Testis (tissue), 3 donors: ENCODE measurements around the gene DGUOK. TPM values are rescaled to one million over a fixed set of nuclear protein-coding genes. Genes with fewer than 3 reads are reported as not detected.

Experiments
- DNase-seq: peaks from one replicate; pipeline ENCODE4 v3.0.0-alpha.2; 2019
- H3K27ac ChIP-seq, 2 donors: fragments of 200-600 bp; sonication (generic); one replicate each; pipeline ENCODE4 v1.5.1; 2019
- H3K27me3 ChIP-seq: fragments of 200-600 bp; sonication (generic); one replicate; pipeline ENCODE4 v1.5.1; 2019
- H3K36me3 ChIP-seq: fragments of 200-600 bp; sonication (generic); one replicate; pipeline ENCODE4 v1.5.1; 2017; ENCODE audit warnings: low read depth; ENCODE audit errors: missing control alignments
- H3K4me1 ChIP-seq: fragments of 200-600 bp; sonication (generic); one replicate; pipeline ENCODE4 v1.5.1; 2019
- H3K4me3 ChIP-seq, 2 donors: fragments of 200-600 bp; sonication (generic); one replicate each; pipeline ENCODE4 v1.5.1; 2017 to 2019
- H3K9me3 ChIP-seq: fragments of 200-600 bp; sonication (generic); one replicate; pipeline ENCODE4 v1.5.1; 2017
- CTCF ChIP-seq, 3 experiments: fragments of 450-650 bp in 2 of 3; fragments of 200-600 bp in 1 of 3; sonication (generic) in 1 of 3; IDR thresholded peaks; one replicate each; pipeline ENCODE4 v1.5.1; 2016 to 2019; ENCODE audit warnings: antibody characterized with exemption in 3 of 3, mild to moderate bottlenecking in 2 of 3, moderate library complexity in 1 of 3
- POLR2A ChIP-seq: fragments of 450-650 bp; IDR thresholded peaks from one replicate; pipeline ENCODE4 v1.6.1; 2017; ENCODE audit warnings: antibody characterized with exemption, mild to moderate bottlenecking, moderate library complexity
- WGBS, 2 donors: methylation state at CpG; one replicate each; pipeline ENCODE4 v1.1.5; 2018; 5-methylcytosine and 5-hydroxymethylcytosine counted together
- intact Hi-C: fragments of 100-400 bp; cut with DNase I; formaldehyde crosslinking; loops from one replicate; pipeline ENCODE4 v1.15.1; 2023; ENCODE audit warnings: low total_unique reads
- polyA plus RNA-seq: library from polyadenylated mRNA; stranded (reverse); fragments of 350-450 nt; fragmentation: Illumina TruSeq; extraction: RNeasy Lipid Tissue Mini Kit (QIAGEN cat#74804); gene quantifications from one replicate; pipeline ENCODE4 v1.2.3, GENCODE V29; 2014; ENCODE audit warnings: low read depth, low replicate concordance; ENCODE audit not compliant: insufficient read depth
- total RNA-seq, 2 donors: library from RNA; depleted of rRNA; stranded (reverse); fragments of >200 nt; gene quantifications; one replicate each; pipeline ENCODE4 v1.2.3, GENCODE V29; 2016

The DGUOK gene
- total and polyA plus RNA-seq, 3 donors from 2014 or later: 87.7 to 93.9 (median 91.0) TPM

- Histone ChIP-seq H3K9me3 (no peaks in the 10 kb centered on the region), H3K27ac (no peak overlapping the region), H3K4me1 (no peaks in the 10 kb centered on the region), H3K4me3 (no peak overlapping the region), H3K27me3 (no peaks in the 10 kb centered on the region), H3K36me3 (no peaks in the 10 kb centered on the region)
- WGBS, 2 donors: 79 to 83% methylated on average over 6 of the region's 6 CpGs
- intact Hi-C loops: no loop called here
- TF ChIP-seq POLR2A: no peak
- TF ChIP-seq CTCF (IDR thresholded peaks at IDR 0.05): no peak
- DNase-seq: no peak
Measured at GRCh38 chr2:73894877-73895276, 31.8 kb upstream of the DGUOK start.

- H3K9me3 ChIP-seq: no peaks in the 10 kb centered on the region
- no peak for DNase-seq
- intact Hi-C loops: no loop called here
- H3K27me3 ChIP-seq: no peaks in the 10 kb centered on the region
- H3K27ac ChIP-seq: no peak overlapping the region
- 81 to 83% methylated on average over 9 of the region's 9 CpGs for whole genome bisulfite sequencing, 2 donors
- no peak for TF ChIP-seq CTCF (IDR thresholded peaks at IDR 0.05)
- no peaks in the 10 kb centered on the region for H3K4me1 ChIP-seq
- H3K36me3 ChIP-seq: no peaks in the 10 kb centered on the region
- no peak overlapping the region for H3K4me3 ChIP-seq
Measured at GRCh38 chr2:73895473-73895872, 31.2 kb upstream of the DGUOK start.

GRCh38 chr2:73896362-73897239 lies 30.1 kb upstream of the DGUOK start:
- DNase-seq: no peak
- no peaks in the 10 kb centered on the region for H3K4me1 ChIP-seq
- no peak for TF ChIP-seq POLR2A
- TF ChIP-seq CTCF (IDR thresholded peaks at IDR 0.05): no peak
- H3K36me3 ChIP-seq: no peaks in the 10 kb centered on the region
- no peaks in the 10 kb centered on the region for H3K9me3 ChIP-seq
- no peaks in the 10 kb centered on the region for H3K27me3 ChIP-seq
- H3K27ac ChIP-seq: no peak overlapping the region
- 77 to 79% methylated on average over 15 of the region's 15 CpGs for WGBS, 2 donors
- intact Hi-C loops: no loop called here
- no peak overlapping the region for H3K4me3 ChIP-seq

GRCh38 chr2:73897240-73897583 lies 29.5 kb upstream of the DGUOK start:
- Histone ChIP-seq H3K27ac (no peak overlapping the region), H3K36me3 (no peaks in the 10 kb centered on the region), H3K4me1 (no peaks in the 10 kb centered on the region), H3K27me3 (no peaks in the 10 kb centered on the region), H3K4me3 (no peak overlapping the region), H3K9me3 (no peaks in the 10 kb centered on the region)
- 66 to 94% methylated on average over 4 of the region's 4 CpGs for WGBS, 2 donors
- TF ChIP-seq POLR2A: no peak
- TF ChIP-seq CTCF (IDR thresholded peaks at IDR 0.05): no peak
- intact Hi-C loops: no loop called here
- no peak for DNase-seq

GRCh38 chr2:73897934-73898333 lies 28.7 kb upstream of the DGUOK start:
- no peaks in the 10 kb centered on the region for H3K27me3 ChIP-seq
- H3K9me3 ChIP-seq: no peaks in the 10 kb centered on the region
- H3K4me3 ChIP-seq: no peak overlapping the region
- DNase-seq: no peak
- intact Hi-C loops: no loop called here
- no peaks in the 10 kb centered on the region for H3K36me3 ChIP-seq
- 74 to 94% methylated on average over 5 to 6 of the region's 6 CpGs for WGBS, 2 donors
- H3K27ac ChIP-seq: no peak overlapping the region
- no peak for TF ChIP-seq CTCF (IDR thresholded peaks at IDR 0.05)
- TF ChIP-seq POLR2A: no peak
- H3K4me1 ChIP-seq: no peaks in the 10 kb centered on the region
